GM12878 (cell line): ENCODE results near the gene DENND1A. TPM values are rescaled to one million over a fixed set of nuclear protein-coding genes. Genes with fewer than 3 reads are reported as not detected.

Experiments used
- ATAC-seq: fragments of 200-7000 bp; cut with Tn5 transposase; 3 replicates; pipeline ENCODE4 v1.9.1; 2020; ENCODE audit warnings: mild to moderate bottlenecking, moderate library complexity
- BruUV-seq: library from RNA; stranded (reverse); fragments of 400-500 nt; replicated peaks from 2 replicates; lab custom pipeline; 2021; lab: Mats Ljungman, UMichigan
- CTCF ChIA-PET: fragments of 300-600 bp; sonication (Branson Sonifier 250); formaldehyde crosslinking; extraction: SDS; loops from one replicate; lab custom pipeline; 2021; ENCODE audit warnings: inconsistent platforms; lab: Yijun Ruan, JAX
- POLR2A ChIA-PET: fragments of 350-600 bp; formaldehyde crosslinking; extraction: SDS; loops from one replicate; lab custom pipeline; 2021; ENCODE audit warnings: inconsistent platforms; lab: Charles Lee
- RAD21 ChIA-PET: fragments of 300-600 bp; sonication (Branson Sonifier 250); formaldehyde crosslinking; loops from one replicate; lab custom pipeline; 2023; ENCODE audit warnings: antibody characterized with exemption; ENCODE audit not compliant: unreplicated experiment; lab: Charles Lee
- SMC1A ChIA-PET: fragments of 300-600 bp; sonication (Branson Sonifier 250); formaldehyde crosslinking; loops from one replicate; lab custom pipeline; 2023; ENCODE audit not compliant: unreplicated experiment, uncharacterized antibody; lab: Charles Lee
- DNase-seq: peaks from one replicate; pipeline ENCODE4 v3.0.0-alpha.2; 2011; ENCODE audit warnings: low read depth, low spot score
- FAIRE-seq: peaks from 3 replicates; lab custom pipeline; 2011; peaks lifted over from hg19 to GRCh38; lab: Jason Lieb, UNC
- H2AFZ ChIP-seq: 2 replicates; pipeline ENCODE4 v1.6.0; 2011; ENCODE audit warnings: low read depth, low read length, control low read depth; ENCODE audit not compliant: control insufficient read depth
- H3K27ac ChIP-seq: 2 replicates; pipeline ENCODE4 v1.5.1; 2011; ENCODE audit warnings: control low read depth; ENCODE audit not compliant: control insufficient read depth, insufficient read depth
- H3K27me3 ChIP-seq, 2 experiments: replicated peaks in 1 of 2; 2 replicates each; pipeline versions ENCODE4 v1.6.0 to v1.6.1; 2011; ENCODE audit warnings: low read length in 1 of 2; ENCODE audit not compliant: control insufficient read depth in 2 of 2, insufficient read depth in 2 of 2
- H3K36me3 ChIP-seq, 2 experiments: 2 replicates each; pipeline ENCODE4 v1.5.1; 2011; ENCODE audit warnings: low read length in 1 of 2; ENCODE audit not compliant: control insufficient read depth in 2 of 2, insufficient read depth in 2 of 2
- H3K4me1 ChIP-seq: 2 replicates; pipeline ENCODE4 v1.6.1; 2011; ENCODE audit warnings: mild to moderate bottlenecking, low read length, moderate library complexity, mixed read lengths; ENCODE audit not compliant: control insufficient read depth, insufficient read depth
- H3K4me2 ChIP-seq: 2 replicates; pipeline ENCODE4 v1.6.0; 2011; ENCODE audit warnings: control low read depth; ENCODE audit not compliant: control insufficient read depth, insufficient read depth
- H3K4me3 ChIP-seq: fragments of 200-600 bp; sonication (generic); 2 replicates; pipeline ENCODE4 v1.5.1; 2016
- H3K79me2 ChIP-seq: 2 replicates; pipeline ENCODE4 v1.6.0; 2011; ENCODE audit warnings: low read length; ENCODE audit not compliant: control insufficient read depth, insufficient read depth
- H3K9ac ChIP-seq: 2 replicates; pipeline ENCODE4 v1.8.0; 2011; ENCODE audit warnings: low read length, control low read depth, mixed read lengths; ENCODE audit not compliant: control insufficient read depth, insufficient read depth
- H3K9me3 ChIP-seq: replicated peaks from 3 replicates; pipeline ENCODE4 v1.5.1; 2011; ENCODE audit warnings: mild to moderate bottlenecking, low read length; ENCODE audit not compliant: control insufficient read depth, insufficient read depth
- H4K20me1 ChIP-seq: 2 replicates; pipeline ENCODE4 v1.6.0; 2011; ENCODE audit not compliant: control insufficient read depth, insufficient read depth
- BCL3 ChIP-seq: IDR thresholded peaks from 2 replicates; pipeline ENCODE4 v1.6.1; 2011; ENCODE audit warnings: borderline replicate concordance, low read depth, mild to moderate bottlenecking, moderate library complexity, low read length; ENCODE audit not compliant: insufficient read depth, poor library complexity, severe bottlenecking
- E2F4 ChIP-seq: IDR thresholded peaks from 2 replicates; pipeline ENCODE4 v1.6.1; 2012; ENCODE audit warnings: low read depth, low read length, improper control_type of control experiment
- NBN ChIP-seq: fragments of 450-650 bp; IDR thresholded peaks from 2 replicates; pipeline ENCODE4 v1.6.1; 2016
- POLR2AphosphoS2 ChIP-seq: IDR thresholded peaks from 2 replicates; pipeline ENCODE4 v1.6.1; 2011; ENCODE audit warnings: low read depth, mild to moderate bottlenecking, low read length, improper control_type of control experiment, moderate library complexity
- WGBS: methylation state at CpG from one replicate; pipeline ENCODE4 v1.1.6; 2016; ENCODE audit warnings: low lambda C conversion rate; ENCODE audit not compliant: insufficient replicate concordance, insufficient coverage; ENCODE audit errors: missing lambda C conversion rate; 5-methylcytosine and 5-hydroxymethylcytosine counted together
- in situ Hi-C: fragments of 300-500 bp; cut with MboI; formaldehyde crosslinking; loops from 9 replicates; pipeline ENCODE4 v1.14.3; 2018; ENCODE audit warnings: mixed read lengths
- intact Hi-C: fragments of 100-400 bp; cut with micrococcal nuclease; formaldehyde crosslinking; loops from one replicate; pipeline ENCODE4 v1.14.2; 2022; ENCODE audit not compliant: unreplicated experiment
- polyA plus RNA-seq, 11 experiments: library from polyadenylated mRNA; depleted of rRNA in 4 of 11; unstranded in 6 of 11; stranded (reverse) in 5 of 11; fragments of >200 nt; fragmentation: Nextera tagmentation in 4 of 11; fragmentation: Illumina TruSeq in 1 of 11; extraction: Ambion mirVana in 4 of 11; extraction: Trizol in 1 of 11; gene quantifications; 1 replicate in 1 of 11; 2 replicates in 10 of 11; pipeline versions ENCODE4 v1.2.1 to v1.2.3, GENCODE V29; 2011 to 2016; ENCODE audit warnings: inconsistent platforms in 2 of 11, missing spikeins in 2 of 11, low read depth in 1 of 11
- total RNA-seq, 4 experiments: library from RNA; depleted of rRNA in 3 of 4; stranded (reverse); fragments of >200 nt in 3 of 4; fragmentation: Illumina TruSeq in 1 of 4; extraction: Trizol in 1 of 4; gene quantifications; 2 replicates each; pipeline versions ENCODE4 v1.2.1 to v1.2.3, GENCODE V29; 2013 to 2021

The DENND1A gene
- total and polyA plus RNA-seq, 10 of the 15 experiments (the other 5 are each of a cell fraction or from before 2014, with no cell fraction given): 14.1 to 48.6 (median 35.2) TPM

- Histone ChIP-seq H3K9ac (no peak overlapping the region), H3K4me1 (no peaks in the 10 kb centered on the region), H3K9me3 (no peaks in the 10 kb centered on the region), H3K4me2 (no peak overlapping the region), H4K20me1 (no peaks in the 10 kb centered on the region), H3K27ac (no peak overlapping the region), H3K27me3 (peaks cover 0 to 10% of the 10 kb centered on the region in 2 experiments; a peak in 2 of 4 replicates)
- intact Hi-C loops: no loop called here
- FAIRE-seq (no peak), DNase-seq (no peak)
- SMC1A ChIA-PET: no interaction called here
- POLR2A ChIA-PET: no interaction called here
- in situ Hi-C loops: no loop called here
- TF ChIP-seq POLR2AphosphoS2 (peak; percentile 1; the same call in 1 of the 2 replicates), E2F4 (no peak)
- TF ChIP-seq, all 136 proteins: peak for 1
- CTCF ChIA-PET: interaction anchor here (0.7 kb wide), 1 partner anchor 913 kb away, joined by 3 read pairs; no protein-coding TSS in a partner anchor
- RAD21 ChIA-PET: no interaction called here
- no peak overlapping the region for H2AFZ ChIP-seq
- 50% methylated on average over 24 of the region's 24 CpGs for WGBS
- no peaks in the 10 kb centered on the region for H3K79me2 ChIP-seq
- no peak overlapping the region for H3K4me3 ChIP-seq
- no peaks in the 10 kb centered on the region; a peak in 1 of 4 replicates for H3K36me3 ChIP-seq
- no TSS peak for BruUV-seq
- 0 out of 3 replicates have a peak, but pooled peaks have one; percentile 5 for ATAC-seq
Measured at GRCh38 chr9:123376218-123377071, 553.5 kb downstream of the DENND1A start.

- H3K9ac ChIP-seq: no peak overlapping the region
- ChIA-PET POLR2A (no interaction called here), CTCF (interaction anchor here (0.7 kb wide), 1 partner anchor 912 kb away, joined by 3 read pairs; no protein-coding TSS in a partner anchor), SMC1A (no interaction called here), RAD21 (no interaction called here)
- WGBS: 21% methylated on average over 14 of the region's 14 CpGs
- no peaks in the 10 kb centered on the region; a peak in 1 of 4 replicates for H3K36me3 ChIP-seq
- no peaks in the 10 kb centered on the region for H4K20me1 ChIP-seq
- H3K79me2 ChIP-seq: no peaks in the 10 kb centered on the region
- ATAC-seq (0 out of 3 replicates have a peak, but pooled peaks have one; percentile 10), DNase-seq (no peak), FAIRE-seq (no peak)
- TF ChIP-seq NBN (no peak), E2F4 (no peak), BCL3 (no peak)
- peaks cover 0 to 10% of the 10 kb centered on the region in 2 experiments; a peak in 2 of 4 replicates for H3K27me3 ChIP-seq
- H2AFZ ChIP-seq: no peak overlapping the region
- H3K27ac ChIP-seq: no peak overlapping the region
- no peaks in the 10 kb centered on the region for H3K9me3 ChIP-seq
- H3K4me3 ChIP-seq: no peak overlapping the region
- in situ Hi-C loops: no loop called here
- H3K4me1 ChIP-seq: no peaks in the 10 kb centered on the region
- no peak overlapping the region for H3K4me2 ChIP-seq
- intact Hi-C loops: no loop called here
- no TSS peak for BruUV-seq
Measured at GRCh38 chr9:123375469-123376132, 554.3 kb downstream of the DENND1A start.
